GM19328 (cell line): ENCODE results near the gene CAMSAP2.
"Not testable (repeated sequence)": the region's sequence is repeated elsewhere in the genome, so short reads cannot be mapped to it uniquely, and the experiment has no call there.

Experiments
- ATAC-seq: cut with Tn5 transposase; IDR thresholded peaks from one replicate; pipeline ENCODE4 v1.9.1; 2021; ENCODE audit warnings: mild to moderate bottlenecking, moderate library complexity; ENCODE audit not compliant: unreplicated experiment

CAMSAP2 gene

GRCh38 chr1:200780545-200781369, 42.1 kb downstream of the CAMSAP2 start:
- no peak for ATAC-seq

- no peak for ATAC-seq
Observed at GRCh38 chr1:200783926-200784325, 45.2 kb downstream of the CAMSAP2 start.

- ATAC-seq: no peak
Observed at GRCh38 chr1:200784576-200784975, 45.9 kb downstream of the CAMSAP2 start.

GRCh38 chr1:200786788-200787187, 48.1 kb downstream of the CAMSAP2 start:
- no peak for ATAC-seq

- ATAC-seq: no peak
Observed at GRCh38 chr1:200787896-200788387, 49.2 kb downstream of the CAMSAP2 start.

- ATAC-seq: not testable (repeated sequence)
Observed at GRCh38 chr1:200791012-200791411, 52.3 kb downstream of the CAMSAP2 start.

- no peak for ATAC-seq
Observed at GRCh38 chr1:200793677-200794076, 55.0 kb downstream of the CAMSAP2 start.

GRCh38 chr1:200794506-200795065, 55.9 kb downstream of the CAMSAP2 start:
- no peak for ATAC-seq

- ATAC-seq: no peak
Observed at GRCh38 chr1:200795156-200795555, 56.5 kb downstream of the CAMSAP2 start.

GRCh38 chr1:200802042-200802441, 63.3 kb downstream of the CAMSAP2 start:
- no peak for ATAC-seq

GRCh38 chr1:200802865-200803512, 64.3 kb downstream of the CAMSAP2 start:
- peak; percentile 62 for ATAC-seq

- ATAC-seq: no peak
Observed at GRCh38 chr1:200805719-200806118, 67.0 kb downstream of the CAMSAP2 start.

GRCh38 chr1:200808846-200809245, 70.2 kb downstream of the CAMSAP2 start:
- no peak for ATAC-seq

GRCh38 chr1:200811704-200812103, 73.0 kb downstream of the CAMSAP2 start:
- ATAC-seq: no peak

GRCh38 chr1:200816624-200817224, 78.0 kb downstream of the CAMSAP2 start:
- ATAC-seq: not testable (repeated sequence)

- no peak for ATAC-seq
Observed at GRCh38 chr1:200818248-200818647, 79.6 kb downstream of the CAMSAP2 start.

- ATAC-seq: no peak
Observed at GRCh38 chr1:200819726-200820125, 81.0 kb downstream of the CAMSAP2 start.

- no peak for ATAC-seq
Observed at GRCh38 chr1:200831091-200831490, 92.4 kb downstream of the CAMSAP2 start.

GRCh38 chr1:200834383-200834782, 95.7 kb downstream of the CAMSAP2 start:
- no peak for ATAC-seq

GRCh38 chr1:200836213-200836612, 97.5 kb downstream of the CAMSAP2 start:
- ATAC-seq: no peak

GRCh38 chr1:200837931-200838571, 99.4 kb downstream of the CAMSAP2 start:
- ATAC-seq: no peak
